HCT116 (cell line): ENCODE measurements around the gene LAPTM4A.

ENCODE experiments used
- CEBPB ChIP-seq: IDR thresholded peaks from 2 replicates; pipeline ENCODE4 v1.6.1; 2012; ENCODE audit warnings: low read depth
- POLR2A ChIP-seq: IDR thresholded peaks from 2 replicates; pipeline ENCODE4 v1.7.0; 2011; ENCODE audit warnings: borderline replicate concordance; ENCODE audit not compliant: insufficient read depth, insufficient read length; ENCODE audit errors: extremely low read depth
- SRF ChIP-seq: IDR thresholded peaks from 2 replicates; pipeline ENCODE4 v1.6.1; 2012; ENCODE audit warnings: low read depth
- TF ChIP-seq, protein P1 (sequence below), 3 experiments: fragments of 200-600 bp in 1 of 3; sonication (generic) in 1 of 3; IDR thresholded peaks in 2 of 3; conservative IDR thresholded peaks in 1 of 3; 2 replicates each; pipeline ENCODE4 v1.5.1; 2012 to 2017; ENCODE audit warnings: low read depth in 2 of 3, low read length in 2 of 3, antibody characterized with exemption in 1 of 3, borderline replicate concordance in 1 of 3, control low read depth in 1 of 3, mild to moderate bottlenecking in 1 of 3, mixed read lengths in 1 of 3, mixed run types in 1 of 3, moderate library complexity in 1 of 3; ENCODE audit not compliant: insufficient read depth in 1 of 3

- TF ChIP-seq, protein P1, sequence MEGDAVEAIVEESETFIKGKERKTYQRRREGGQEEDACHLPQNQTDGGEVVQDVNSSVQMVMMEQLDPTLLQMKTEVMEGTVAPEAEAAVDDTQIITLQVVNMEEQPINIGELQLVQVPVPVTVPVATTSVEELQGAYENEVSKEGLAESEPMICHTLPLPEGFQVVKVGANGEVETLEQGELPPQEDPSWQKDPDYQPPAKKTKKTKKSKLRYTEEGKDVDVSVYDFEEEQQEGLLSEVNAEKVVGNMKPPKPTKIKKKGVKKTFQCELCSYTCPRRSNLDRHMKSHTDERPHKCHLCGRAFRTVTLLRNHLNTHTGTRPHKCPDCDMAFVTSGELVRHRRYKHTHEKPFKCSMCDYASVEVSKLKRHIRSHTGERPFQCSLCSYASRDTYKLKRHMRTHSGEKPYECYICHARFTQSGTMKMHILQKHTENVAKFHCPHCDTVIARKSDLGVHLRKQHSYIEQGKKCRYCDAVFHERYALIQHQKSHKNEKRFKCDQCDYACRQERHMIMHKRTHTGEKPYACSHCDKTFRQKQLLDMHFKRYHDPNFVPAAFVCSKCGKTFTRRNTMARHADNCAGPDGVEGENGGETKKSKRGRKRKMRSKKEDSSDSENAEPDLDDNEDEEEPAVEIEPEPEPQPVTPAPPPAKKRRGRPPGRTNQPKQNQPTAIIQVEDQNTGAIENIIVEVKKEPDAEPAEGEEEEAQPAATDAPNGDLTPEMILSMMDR (IDR thresholded peaks at IDR 0.05 in 2 of 3, conservative IDR thresholded peaks at IDR 0.05 in 1 of 3; ENCODE audit: borderline replicate concordance in 1 of 3, insufficient read depth in 1 of 3, low read depth in 2 of 3, low read length in 2 of 3): no peak
- TF ChIP-seq CEBPB: no peak
- TF ChIP-seq POLR2A: no peak
- TF ChIP-seq SRF: no peak
Observed at GRCh38 chr2:20027260-20027677, 24.2 kb downstream of the LAPTM4A start.
